Measurements from ENCODE around the gene ATL2. TPM values are rescaled to one million over a fixed set of nuclear protein-coding genes. Genes with fewer than 3 reads are reported as not detected.

The ATL2 gene
- polyA plus RNA-seq, 3 donors, result 7.8 to 28.3 (median 10.8) TPM

DNA sequence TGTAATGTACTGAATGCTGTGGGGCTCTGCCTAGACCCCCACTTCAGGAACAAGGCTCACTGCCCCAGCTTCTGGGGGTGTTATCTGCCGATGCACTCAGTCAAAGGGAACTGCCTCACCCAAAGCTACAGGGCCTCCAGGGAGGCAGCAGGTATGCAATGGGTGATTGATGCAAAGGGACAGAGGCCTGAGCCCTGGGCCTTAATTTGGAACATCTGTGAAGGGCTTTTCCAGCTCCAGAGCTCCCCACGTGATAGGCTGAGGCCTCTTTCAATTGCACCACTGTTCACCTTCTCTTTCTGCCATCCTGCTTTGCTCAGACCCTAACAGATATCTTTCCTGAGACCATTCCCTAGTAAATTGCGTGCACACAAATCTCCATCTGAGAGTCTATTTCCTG, 131.0 kb downstream of the ATL2 start:
- no peaks in the 10 kb centered on the region for H3K9me3 ChIP-seq (replicated peaks in 1 of 2; ENCODE audit: control insufficient read depth in 1 of 2, insufficient read depth in 1 of 2, low read length in 2 of 2)
- H3K27me3 ChIP-seq (ENCODE audit: control insufficient read depth in 2 of 2, insufficient read depth in 2 of 2, low read length in 2 of 2), result no peaks in the 10 kb centered on the region
- H3K36me3 Mint-ChIP-seq, result peaks cover 2 to 3% of the 10 kb centered on the region in 2 donors
- H4K20me1 ChIP-seq (ENCODE audit: insufficient read depth, low read length), result no peaks in the 10 kb centered on the region
- no peaks in the 10 kb centered on the region for H3K9me3 Mint-ChIP-seq
- no peak for TF ChIP-seq CTCF (IDR thresholded peaks at IDR 0.05)
- H3K4me1 Mint-ChIP-seq, result peaks cover 8% of the 10 kb centered on the region
- no peak overlapping the region for H3K4me2 ChIP-seq (replicated peaks; ENCODE audit: extremely low read depth, low read length, poor library complexity, severe bottlenecking)
- no peak for DNase-seq
- H3K4me3 Mint-ChIP-seq, result peak overlapping the region in 1 of 2 donors; percentile 3
- H3K79me2 ChIP-seq (ENCODE audit: insufficient read depth, low read length), result no peaks in the 10 kb centered on the region
- intact Hi-C loops (cut with micrococcal nuclease), result no loop called here
- peaks cover 3 to 12% (median 6%) of the 10 kb centered on the region in 3 donors for H3K27me3 Mint-ChIP-seq (ENCODE audit: low read depth in 3 of 3)
- H3K9ac ChIP-seq (ENCODE audit: insufficient read depth, low read length, poor library complexity, severe bottlenecking), result no peak overlapping the region
- H3K27ac ChIP-seq (ENCODE audit: low read depth in 1 of 2, low read length in 2 of 2), result no peak overlapping the region
- H3K4me3 ChIP-seq (replicated peaks in 1 of 3; ENCODE audit: low read depth in 2 of 3, low read length in 3 of 3), result no peak overlapping the region
- H3K4me1 ChIP-seq (ENCODE audit: control insufficient read depth in 1 of 2, insufficient read depth in 2 of 2, low read length in 2 of 2), result peaks cover 0 to 5% of the 10 kb centered on the region in 2 donors
- no peaks in the 10 kb centered on the region for H3K36me3 ChIP-seq (replicated peaks in 1 of 2; ENCODE audit: control insufficient read depth in 1 of 2, insufficient read depth in 2 of 2, low read length in 2 of 2)
- H2AFZ ChIP-seq (ENCODE audit: insufficient read depth, low read depth, low read length, poor library complexity, severe bottlenecking), result no peak overlapping the region
- WGBS (ENCODE audit: insufficient coverage), result 100% methylated on average over 1 of the region's 3 CpGs
- H3K27ac Mint-ChIP-seq, result no peak overlapping the region

DNA sequence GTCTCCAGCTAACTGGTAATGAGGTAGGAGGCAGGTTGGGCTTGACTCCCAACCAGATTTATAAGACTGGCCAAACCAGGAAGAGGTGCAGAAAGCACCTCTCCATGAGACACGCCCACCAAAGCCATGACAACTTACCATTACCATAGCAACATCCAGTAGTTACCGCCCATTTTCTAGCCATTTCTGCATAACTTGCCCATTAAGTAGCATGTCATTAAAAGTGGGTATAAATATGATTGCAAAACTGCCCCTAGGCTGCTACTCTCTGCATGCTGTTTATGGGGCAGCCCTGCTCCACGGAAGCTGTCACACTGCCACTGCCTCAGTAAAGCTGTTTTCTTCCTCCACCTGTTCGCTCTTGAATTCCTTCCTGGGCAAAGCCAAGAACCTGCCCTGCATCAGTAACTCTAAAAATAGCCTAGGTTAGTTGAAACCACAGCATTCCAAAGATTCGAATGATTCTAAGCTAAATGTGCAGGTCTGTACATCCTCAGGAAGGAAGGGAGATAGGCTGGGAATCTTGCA, 131.9 kb downstream of the ATL2 start:
- Histone ChIP-seq H3K27me3 (ENCODE audit: control insufficient read depth in 2 of 2, insufficient read depth in 2 of 2, low read length in 2 of 2) (no peaks in the 10 kb centered on the region), H3K79me2 (ENCODE audit: insufficient read depth, low read length) (no peaks in the 10 kb centered on the region), H4K20me1 (ENCODE audit: insufficient read depth, low read length) (no peaks in the 10 kb centered on the region), H3K4me3 (replicated peaks in 1 of 3; ENCODE audit: low read depth in 2 of 3, low read length in 3 of 3) (no peak overlapping the region), H3K27ac (ENCODE audit: low read depth in 1 of 2, low read length in 2 of 2) (no peak overlapping the region), H3K4me1 (ENCODE audit: control insufficient read depth in 1 of 2, insufficient read depth in 2 of 2, low read length in 2 of 2) (peaks cover 0 to 5% of the 10 kb centered on the region in 2 donors), H3K9ac (ENCODE audit: insufficient read depth, low read length, poor library complexity, severe bottlenecking) (no peak overlapping the region), H3K9me3 (replicated peaks in 1 of 2; ENCODE audit: control insufficient read depth in 1 of 2, insufficient read depth in 1 of 2, low read length in 2 of 2) (no peaks in the 10 kb centered on the region), H2AFZ (ENCODE audit: insufficient read depth, low read depth, low read length, poor library complexity, severe bottlenecking) (peak overlapping the region; percentile 6), H3K36me3 (replicated peaks in 1 of 2; ENCODE audit: control insufficient read depth in 1 of 2, insufficient read depth in 2 of 2, low read length in 2 of 2) (no peaks in the 10 kb centered on the region), H3K4me2 (replicated peaks; ENCODE audit: extremely low read depth, low read length, poor library complexity, severe bottlenecking) (no peak overlapping the region)
- Mint-ChIP-seq H3K27me3 (ENCODE audit: low read depth in 3 of 3) (peaks cover 3 to 12% (median 8%) of the 10 kb centered on the region in 3 donors), H3K27ac (no peak overlapping the region), H3K4me3 (no peak overlapping the region), H3K9me3 (no peaks in the 10 kb centered on the region), H3K36me3 (peaks cover 2 to 3% of the 10 kb centered on the region in 2 donors), H3K4me1 (peaks cover 8% of the 10 kb centered on the region)
- intact Hi-C loops (cut with micrococcal nuclease), result no loop called here
- WGBS (ENCODE audit: insufficient coverage), result 94% methylated on average over 2 of the region's 5 CpGs
- TF ChIP-seq CTCF (IDR thresholded peaks at IDR 0.05), result no peak
- DNase-seq, result peak in 2 of 3 donors; percentile 15 to 19
